RWPE2 (cell line): ENCODE results near the gene PTX4.

ENCODE experiments used
- ATAC-seq: fragments of 200-7000 bp; cut with Tn5 transposase; 3 replicates; pipeline ENCODE4 v1.9.1; 2021; ENCODE audit warnings: low read depth
- DNase-seq: peaks from one replicate; pipeline ENCODE4 v3.0.0-alpha.2; 2020; ENCODE audit warnings: low spot score
- H3K27ac ChIP-seq: fragments of 450-650 bp; 2 replicates; pipeline ENCODE4 v1.5.1; 2017; ENCODE audit warnings: mild to moderate bottlenecking; ENCODE audit not compliant: poor library complexity, severe bottlenecking
- H3K27me3 ChIP-seq: fragments of 250-450 bp; sonication (Bioruptor Pico); 2 replicates; pipeline ENCODE4 v1.5.1; 2021; ENCODE audit warnings: mild to moderate bottlenecking, moderate library complexity; ENCODE audit not compliant: insufficient read depth, poor library complexity, severe bottlenecking
- H3K36me3 ChIP-seq: fragments of 250-450 bp; sonication (Bioruptor Pico); 2 replicates; pipeline ENCODE4 v1.5.1; 2020; ENCODE audit warnings: low read depth, mild to moderate bottlenecking, moderate library complexity
- H3K4me1 ChIP-seq: fragments of 250-450 bp; sonication (Bioruptor Pico); 2 replicates; pipeline ENCODE4 v1.5.1; 2021; ENCODE audit warnings: mild to moderate bottlenecking, moderate library complexity; ENCODE audit not compliant: insufficient read depth, poor library complexity, severe bottlenecking
- H3K4me3 ChIP-seq: fragments of 250-450 bp; sonication (Bioruptor Pico); 2 replicates; pipeline ENCODE4 v1.5.1; 2021; ENCODE audit warnings: mild to moderate bottlenecking, moderate library complexity; ENCODE audit not compliant: severe bottlenecking
- H3K9me3 ChIP-seq: fragments of 250-450 bp; sonication (Bioruptor Pico); 2 replicates; pipeline ENCODE4 v1.5.1; 2021; ENCODE audit warnings: mild to moderate bottlenecking, moderate library complexity; ENCODE audit not compliant: severe bottlenecking
- CTCF ChIP-seq: fragments of 450-650 bp; IDR thresholded peaks from one replicate; pipeline ENCODE4 v1.5.1; 2017; ENCODE audit warnings: mild to moderate bottlenecking, moderate library complexity; ENCODE audit not compliant: poor library complexity, severe bottlenecking

Gene PTX4

DNA sequence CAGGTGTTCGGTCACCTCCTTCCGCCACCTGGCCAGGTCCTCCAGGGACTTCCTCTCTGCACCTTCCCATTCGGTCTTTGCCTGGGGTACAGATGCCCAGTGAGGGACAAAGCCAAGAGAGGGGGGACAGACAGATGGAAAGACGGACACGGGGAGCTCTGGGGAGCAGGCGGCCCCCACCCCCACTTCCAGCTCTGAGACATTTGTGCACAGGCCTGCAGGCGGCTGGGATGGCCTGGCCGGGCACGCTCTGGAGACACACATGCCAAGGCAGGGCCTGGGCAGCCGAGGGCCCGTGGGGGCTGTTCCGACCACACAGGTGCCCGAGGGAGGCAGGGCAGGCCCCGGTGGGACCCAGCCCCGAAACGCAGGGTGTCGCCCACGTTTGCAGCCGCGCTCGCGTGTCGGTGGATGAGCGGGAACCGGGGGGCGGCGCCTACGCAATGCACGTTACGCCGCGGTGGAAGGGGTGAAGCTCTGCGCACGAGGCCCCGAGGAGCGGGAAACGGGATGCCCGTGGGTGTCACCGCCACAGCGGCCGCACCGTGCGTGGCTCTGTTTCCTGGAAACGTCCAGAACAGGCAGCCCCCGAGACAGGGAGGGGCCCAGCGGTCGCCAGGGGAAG is 51.9 kb downstream of the PTX4 start:
- Histone ChIP-seq H3K27ac (no peak overlapping the region), H3K4me1 (no peaks in the 10 kb centered on the region), H3K36me3 (no peaks in the 10 kb centered on the region), H3K4me3 (no peak overlapping the region), H3K9me3 (no peaks in the 10 kb centered on the region), H3K27me3 (no peaks in the 10 kb centered on the region)
- DNase-seq (no peak), ATAC-seq (no peak)
- TF ChIP-seq CTCF, result no peak

DNA sequence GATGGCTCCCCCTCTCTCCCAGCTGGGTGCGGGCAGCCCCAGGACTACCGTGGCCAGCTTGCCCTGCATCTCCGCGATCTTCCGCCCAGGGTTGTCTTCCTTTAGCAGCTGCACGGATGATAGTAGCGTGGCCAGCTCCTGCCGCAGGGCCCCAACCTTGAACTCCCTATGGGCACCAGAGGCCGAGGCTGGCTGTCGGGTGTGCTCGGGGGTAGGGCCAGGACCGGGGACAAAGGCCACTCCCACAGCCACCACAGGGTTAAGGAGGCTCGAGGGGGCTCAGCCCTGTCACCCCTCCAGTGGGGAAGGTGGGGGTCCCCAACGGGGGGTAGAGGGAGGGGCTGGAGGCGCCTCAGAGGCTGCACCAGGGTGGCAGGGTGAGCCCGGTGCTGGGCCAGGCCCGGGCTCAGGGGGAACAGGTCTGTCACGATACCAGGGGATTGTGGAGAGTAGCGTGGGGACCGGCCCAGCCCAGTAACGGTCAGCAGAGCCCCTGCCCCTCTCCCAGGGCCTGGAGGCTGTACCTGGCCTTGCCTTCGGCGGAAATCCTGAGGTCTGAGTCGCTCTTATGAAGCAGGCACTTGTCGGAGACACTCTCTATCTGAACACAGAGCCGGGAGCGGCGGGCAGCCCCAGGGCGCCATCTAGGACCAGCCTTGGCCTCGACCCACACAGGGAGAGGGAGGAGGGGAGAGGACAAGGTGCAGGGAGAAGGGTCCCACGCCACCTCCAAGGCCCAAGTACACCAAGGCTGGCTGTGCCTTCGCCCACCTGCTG is 52.6 kb downstream of the PTX4 start:
- DNase-seq, result no peak
- Histone ChIP-seq H3K9me3 (no peaks in the 10 kb centered on the region), H3K4me3 (no peak overlapping the region), H3K4me1 (no peaks in the 10 kb centered on the region), H3K27ac (no peak overlapping the region), H3K27me3 (no peaks in the 10 kb centered on the region), H3K36me3 (no peaks in the 10 kb centered on the region)
- no peak for ATAC-seq
- no peak for TF ChIP-seq CTCF
